ENCODE results near the gene RASGEF1C.
"Not testable (repeated sequence)": the region's sequence is repeated elsewhere in the genome, so short reads cannot be mapped to it uniquely, and the experiment has no call there.

The RASGEF1C gene

DNA sequence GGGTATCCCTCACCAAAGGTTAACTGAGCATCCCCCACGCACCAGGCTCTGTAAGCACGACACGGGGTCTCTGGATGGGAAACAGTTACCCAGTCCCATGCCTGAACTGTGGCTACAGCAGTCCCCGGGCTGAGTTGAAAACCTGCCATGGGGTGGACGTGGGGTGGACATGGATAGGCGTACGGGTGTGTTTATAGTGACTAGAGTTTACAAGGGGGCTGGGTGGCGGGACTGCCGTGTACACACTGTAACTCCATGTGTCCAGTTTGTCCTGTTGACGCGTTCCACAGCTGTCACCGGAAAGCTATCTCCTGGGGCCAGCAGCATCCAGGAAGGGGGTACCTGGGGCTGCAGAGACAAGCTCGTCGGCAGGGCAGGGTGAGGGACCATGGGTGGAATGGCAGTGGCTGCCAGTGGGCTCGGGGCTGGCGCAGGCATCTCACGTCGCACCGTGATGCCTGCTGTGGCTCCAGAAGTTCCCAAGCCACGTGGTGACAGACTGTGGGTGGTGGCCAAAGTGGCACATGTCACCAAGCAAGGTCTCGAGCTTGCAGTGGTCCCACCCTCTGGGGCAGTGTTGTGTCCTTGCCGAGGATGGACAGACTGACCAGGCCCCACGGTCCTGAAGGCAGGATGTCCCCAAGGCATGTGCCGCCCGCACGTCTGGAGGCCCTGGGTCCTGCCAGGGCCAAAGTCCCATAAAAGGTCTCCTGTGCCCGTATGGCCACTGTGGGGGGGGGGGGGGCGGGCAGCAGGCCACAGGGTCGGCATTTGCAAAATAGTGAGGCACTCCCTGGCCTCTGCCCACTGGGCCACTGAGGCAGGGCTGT, 108.2 kb downstream of the RASGEF1C start:
- DNase-seq (ENCODE audit: low read depth in 3 of 3), result no peak

DNA sequence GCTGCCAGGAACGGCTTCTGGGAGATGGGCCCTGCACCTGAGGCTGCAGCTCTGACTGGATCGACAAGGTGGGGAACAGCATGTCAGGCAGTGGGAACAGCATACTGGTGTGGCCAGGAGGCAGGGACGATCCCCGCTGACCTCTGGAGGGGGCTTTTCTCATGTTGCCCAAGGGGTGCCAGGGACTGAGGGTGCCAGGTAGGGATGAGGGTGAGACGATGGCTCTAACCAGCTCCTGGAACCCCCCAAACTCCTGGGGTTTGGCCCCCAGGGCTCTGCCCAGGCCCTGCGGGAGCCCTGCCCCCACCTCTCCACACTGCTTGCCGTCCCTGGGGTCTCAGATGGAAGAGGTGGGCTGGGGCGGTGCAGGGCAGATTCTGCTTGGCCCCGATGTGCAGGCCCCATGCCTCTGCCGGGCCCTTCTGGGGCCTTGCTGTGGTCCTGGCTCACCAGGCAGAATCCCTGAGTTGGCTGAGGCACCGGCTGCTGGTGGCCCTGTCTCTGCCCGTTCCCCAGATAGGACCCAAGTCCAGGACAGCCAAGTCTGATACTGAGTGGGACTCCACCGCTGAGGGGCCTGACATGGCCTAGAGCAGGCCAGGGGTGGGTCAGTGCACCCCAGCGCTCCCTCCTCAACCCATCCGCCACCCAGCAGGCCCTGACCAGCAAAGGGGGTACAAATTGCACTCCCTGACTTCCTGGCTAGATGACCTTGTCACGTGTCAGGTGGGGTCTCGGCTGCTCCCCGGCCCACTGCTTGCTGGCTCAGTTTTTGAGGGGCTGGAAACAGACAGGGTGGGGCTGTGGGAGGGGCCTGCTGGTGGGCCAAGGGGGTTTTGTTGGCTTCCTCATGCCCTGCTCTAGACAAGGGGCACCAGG, 109.0 kb downstream of the RASGEF1C start:
- DNase-seq (ENCODE audit: low read depth in 3 of 3), result no peak

DNA sequence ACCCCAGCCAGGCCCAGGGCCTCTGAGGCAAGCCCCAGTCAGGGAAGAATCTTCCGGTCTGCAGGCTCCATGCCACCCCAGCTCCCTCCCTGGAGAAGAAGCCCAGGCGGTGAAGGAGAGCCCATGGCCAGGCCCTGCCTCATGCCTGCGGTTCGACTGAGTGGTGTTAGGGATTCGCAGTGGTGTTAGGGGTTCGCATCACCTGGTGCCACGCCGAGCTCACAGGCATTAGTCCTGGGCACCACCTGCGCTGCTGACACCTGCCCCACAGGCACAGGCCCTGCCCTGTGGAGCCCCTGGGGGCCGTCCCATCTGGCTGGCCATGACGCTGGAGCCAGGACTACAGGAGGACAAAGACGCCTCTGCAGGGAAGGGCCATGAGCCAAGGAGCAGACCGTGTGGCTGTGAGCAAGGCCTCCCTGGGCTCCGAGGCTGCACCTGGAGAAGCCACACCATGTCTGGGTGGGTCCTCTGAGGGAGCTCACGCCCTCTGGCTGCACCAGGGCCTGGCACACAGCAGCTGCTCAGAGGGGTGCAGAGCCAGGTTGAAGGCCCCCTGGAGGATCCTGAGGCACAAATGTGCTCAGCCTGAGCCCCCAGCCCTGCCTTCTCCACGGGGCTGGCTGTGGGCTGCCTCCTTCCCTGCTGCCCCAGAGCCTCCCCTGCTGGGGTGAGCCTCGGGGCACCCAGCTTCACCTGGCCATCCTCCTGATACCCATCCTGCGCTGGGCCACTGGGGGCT, 109.8 kb downstream of the RASGEF1C start:
- DNase-seq (ENCODE audit: low read depth in 3 of 3), result no peak

DNA sequence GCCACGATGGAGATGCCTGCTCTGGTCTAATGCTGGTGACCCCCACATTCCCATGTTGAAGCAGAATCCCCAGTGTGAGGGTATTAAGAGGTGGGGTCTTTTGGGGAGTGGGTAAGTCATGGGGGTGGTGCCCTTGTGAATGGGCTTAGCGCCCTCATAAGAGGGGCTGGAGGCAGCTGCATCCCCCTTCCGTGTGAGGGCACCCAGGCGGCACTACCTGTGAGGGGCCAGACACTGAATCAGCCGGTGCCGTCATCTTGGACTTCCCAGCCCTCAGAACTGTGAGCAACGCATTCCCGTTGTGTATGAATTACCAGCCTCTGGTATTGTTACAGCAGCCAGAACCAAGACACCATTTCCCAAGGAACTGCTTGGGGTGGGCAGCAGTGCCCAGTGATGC, 110.5 kb downstream of the RASGEF1C start:
- no peak for DNase-seq (ENCODE audit: low read depth in 3 of 3)

DNA sequence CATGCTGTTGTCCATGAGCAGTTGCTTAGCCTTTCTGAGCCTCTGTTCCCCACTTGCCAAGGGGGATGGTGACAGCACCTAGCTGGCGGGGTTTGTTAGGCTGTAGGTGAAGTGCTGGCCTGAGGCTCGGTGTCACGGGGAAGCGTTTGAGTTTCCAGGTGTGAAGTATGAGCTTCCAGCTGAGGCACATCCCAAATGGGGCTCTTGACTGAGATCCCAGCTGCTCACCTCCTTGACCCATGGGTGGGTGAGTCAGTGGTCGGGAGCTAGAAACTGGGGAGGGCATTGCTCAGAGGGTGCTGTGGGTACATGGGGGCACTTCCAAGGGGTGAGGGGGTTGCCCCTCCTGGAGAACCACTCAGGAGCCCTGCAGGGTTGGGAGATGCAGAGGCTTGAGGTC, 111.1 kb downstream of the RASGEF1C start:
- DNase-seq (ENCODE audit: low read depth in 3 of 3), result no peak

DNA sequence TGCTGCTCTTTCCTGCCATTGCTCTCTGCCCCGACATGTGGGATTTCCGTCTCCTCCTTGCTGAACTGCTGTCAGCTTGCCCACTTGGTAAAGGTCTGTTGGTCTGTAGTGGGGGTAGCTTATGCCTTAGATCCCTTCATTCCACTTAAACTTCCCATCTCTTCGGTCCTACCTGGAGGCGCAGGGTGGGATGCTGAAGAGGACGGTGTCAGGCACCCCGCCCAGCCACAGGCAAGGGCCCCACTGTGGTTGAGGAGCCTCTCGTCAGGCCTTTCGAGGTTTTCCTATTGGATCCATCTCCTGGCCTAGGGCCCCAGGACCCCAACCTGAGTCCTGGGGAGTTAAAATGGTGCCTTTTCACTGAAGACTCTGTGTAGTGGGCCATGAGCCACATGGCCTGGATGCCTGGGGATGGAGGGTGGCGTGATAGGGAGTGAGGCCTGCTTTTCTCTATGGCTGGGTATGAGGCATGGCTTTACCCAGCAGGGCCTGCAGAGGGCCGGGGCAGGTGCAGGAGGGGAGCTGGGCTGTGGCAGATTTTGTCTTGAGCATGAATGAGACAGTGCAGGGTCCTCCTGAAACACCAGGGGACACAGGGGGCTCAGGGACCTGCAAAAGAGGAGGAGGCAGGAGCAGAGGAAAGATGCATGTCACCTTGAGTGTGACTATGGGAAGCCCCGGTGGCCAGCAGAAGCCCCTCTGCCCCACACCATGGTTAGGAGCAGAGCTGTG, 111.7 kb downstream of the RASGEF1C start:
- DNase-seq (ENCODE audit: low read depth in 3 of 3), result no peak

DNA sequence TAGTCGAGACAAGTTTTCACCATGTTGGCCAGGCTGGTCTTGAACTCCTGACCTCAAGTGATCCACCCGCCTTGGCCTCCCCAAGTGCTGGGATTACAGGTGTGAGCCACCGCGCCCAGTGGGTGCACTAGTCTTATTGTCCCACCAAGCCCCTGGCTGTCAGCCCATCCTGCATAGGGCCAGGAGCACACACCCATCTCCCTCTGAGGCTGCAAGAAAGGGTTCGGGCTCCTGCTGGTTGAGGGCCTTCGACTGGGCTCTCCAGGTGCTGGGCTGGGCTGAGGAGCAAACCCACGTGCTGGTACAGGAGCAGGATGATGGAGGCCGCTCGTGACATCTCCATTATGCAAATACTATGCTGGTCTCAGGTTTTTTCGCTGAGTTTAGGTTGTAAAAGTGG, 112.4 kb downstream of the RASGEF1C start:
- no peak for DNase-seq (ENCODE audit: low read depth in 3 of 3)

DNA sequence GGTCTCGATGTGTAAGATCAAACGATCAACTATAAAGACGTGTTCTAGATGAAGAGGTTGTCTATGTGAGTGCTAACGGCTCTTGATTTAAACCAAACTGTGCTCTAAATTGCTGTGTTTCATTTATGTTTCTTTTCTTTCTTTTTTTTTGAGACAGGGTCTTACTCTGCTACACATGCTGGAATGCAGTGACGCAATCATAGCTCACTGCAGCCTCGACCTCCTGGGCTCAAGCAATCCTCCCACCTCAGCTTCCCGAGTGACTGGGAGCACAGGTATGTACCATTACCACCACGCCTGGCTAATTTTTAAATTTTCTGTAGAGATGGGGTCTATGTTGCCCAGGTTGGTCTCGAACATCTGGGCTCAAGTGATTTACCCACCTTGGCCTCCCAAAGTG, 113.5 kb downstream of the RASGEF1C start:
- DNase-seq (ENCODE audit: low read depth in 3 of 3), result no peak

DNA sequence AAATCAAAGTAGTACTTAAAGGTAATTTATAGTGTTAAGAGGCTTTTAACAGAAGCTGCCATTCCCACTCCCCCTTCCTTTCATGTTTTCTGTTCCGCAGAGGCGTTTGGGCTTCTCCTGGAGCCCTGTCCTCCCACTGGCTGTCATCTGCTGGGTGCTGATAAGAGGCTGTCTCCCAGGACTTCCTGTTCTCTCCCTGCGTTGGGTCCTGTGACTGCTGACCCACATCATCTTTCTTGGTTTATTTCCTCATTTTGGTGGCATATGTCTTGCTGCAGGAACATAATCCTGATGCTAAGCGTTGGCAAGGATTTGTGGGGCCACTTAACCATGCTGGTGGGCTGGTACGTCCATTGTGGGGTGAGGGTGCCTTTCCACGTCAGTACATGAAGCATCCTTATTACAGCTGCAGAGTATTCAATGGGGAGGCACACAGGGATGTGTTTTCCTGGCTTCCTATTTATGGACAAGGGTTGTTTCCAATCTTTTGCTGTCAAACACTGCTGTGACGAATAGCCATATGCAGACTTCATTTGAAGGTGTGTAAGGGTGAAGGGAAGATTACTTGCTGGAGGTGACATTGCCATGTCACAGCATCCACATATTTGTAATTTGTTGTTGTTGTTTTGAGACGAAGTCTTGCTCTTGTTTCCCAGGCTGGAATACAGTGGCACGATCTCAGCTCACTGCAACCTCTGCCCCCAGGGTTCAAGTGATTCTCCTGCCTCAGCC, 115.2 kb downstream of the RASGEF1C start:
- DNase-seq (ENCODE audit: low read depth in 3 of 3), result no peak

DNA sequence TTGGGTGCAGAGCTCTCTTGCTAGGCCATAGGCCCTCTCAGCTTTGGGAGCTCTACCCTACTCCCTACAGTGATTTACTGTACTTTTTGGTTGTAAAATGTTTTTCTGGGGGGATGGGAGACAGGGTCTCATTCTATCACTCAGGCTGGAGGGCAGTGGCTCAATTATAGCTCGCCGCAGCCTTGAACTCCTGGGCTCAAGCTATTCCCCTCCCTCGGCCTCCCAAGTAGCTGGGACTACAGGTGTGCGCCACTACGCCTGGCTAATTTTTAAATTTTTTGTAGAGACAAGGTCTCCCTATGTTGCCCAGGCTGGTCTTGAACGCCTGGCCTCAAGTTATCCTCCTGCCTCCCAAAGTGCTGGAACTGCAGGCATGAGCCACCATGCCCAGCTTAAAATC, 115.8 kb downstream of the RASGEF1C start:
- DNase-seq (ENCODE audit: low read depth in 3 of 3), result no peak

DNA sequence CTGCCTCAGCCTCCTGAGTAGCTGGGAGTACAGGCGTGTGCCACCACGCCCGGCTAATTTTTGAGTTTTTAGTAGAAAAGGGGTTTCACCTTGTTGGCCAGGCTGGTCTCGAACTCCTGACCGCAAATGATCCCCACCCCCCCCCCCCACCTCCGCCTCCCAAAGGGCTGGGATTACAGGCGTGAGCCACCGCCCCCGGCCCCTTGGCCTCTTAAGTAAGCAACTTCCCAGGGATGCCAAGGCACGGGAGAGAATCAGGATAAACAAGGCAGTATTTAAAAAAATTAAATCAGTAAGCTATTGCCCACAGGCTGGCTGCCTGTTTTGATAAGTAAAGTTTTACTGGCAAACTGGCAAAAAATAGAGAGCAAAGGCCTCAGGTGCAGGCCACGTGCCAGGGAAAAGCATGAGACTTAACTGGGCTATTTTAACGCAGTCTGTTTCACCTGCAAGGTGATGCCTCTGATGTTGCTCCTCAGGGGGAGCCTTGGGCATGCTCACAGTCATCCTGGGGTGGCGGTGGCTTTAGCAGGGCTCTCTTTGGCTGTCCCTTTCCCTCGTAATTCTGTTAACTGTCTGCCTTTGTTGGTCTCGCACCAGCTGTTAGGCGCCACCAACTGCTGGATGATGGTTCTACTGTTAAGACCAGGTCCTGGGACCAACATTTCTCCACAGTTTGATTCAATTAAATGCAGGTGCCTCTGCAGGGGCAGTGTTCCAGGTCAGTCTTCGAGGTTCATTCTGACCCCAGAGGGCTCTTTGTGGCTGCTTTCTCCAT, 118.1 kb downstream of the RASGEF1C start:
- DNase-seq (ENCODE audit: low read depth in 3 of 3), result no peak

DNA sequence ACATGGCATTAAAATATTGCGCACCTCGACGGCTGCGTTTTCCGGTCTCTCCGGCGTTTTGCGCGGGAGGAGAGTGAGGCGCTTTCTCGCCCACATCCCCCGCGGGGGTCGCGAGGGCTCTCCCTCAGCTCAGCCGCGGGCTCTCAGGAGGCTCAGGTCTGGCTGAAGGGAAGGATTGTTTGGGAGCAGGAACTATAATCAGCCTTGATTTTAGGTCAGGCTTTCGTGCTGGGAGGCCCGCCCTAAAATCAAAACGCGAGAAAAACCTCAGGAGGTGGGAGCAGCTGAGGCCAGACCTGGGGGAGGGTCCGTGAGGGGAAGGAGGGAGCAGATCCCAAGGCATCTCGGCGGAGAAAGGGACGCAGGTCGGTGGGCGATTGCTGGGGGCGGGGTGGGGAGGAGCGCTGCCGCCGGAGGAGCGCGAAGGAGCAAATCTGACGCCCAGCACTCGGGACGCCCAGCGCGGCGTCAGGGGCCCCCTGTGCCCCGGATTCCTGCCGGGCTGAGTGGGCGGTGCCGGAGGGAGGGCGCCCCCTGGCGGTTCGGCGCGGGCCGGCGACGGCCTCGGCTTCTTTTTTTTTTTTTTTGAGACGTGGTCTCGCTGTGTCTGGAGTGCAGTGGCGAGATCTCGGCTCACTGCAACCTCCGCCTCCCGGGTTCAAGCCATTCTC, 118.8 kb downstream of the RASGEF1C start:
- DNase-seq (ENCODE audit: low read depth in 3 of 3), result peak; percentile 55 to 72 (median 60)

DNA sequence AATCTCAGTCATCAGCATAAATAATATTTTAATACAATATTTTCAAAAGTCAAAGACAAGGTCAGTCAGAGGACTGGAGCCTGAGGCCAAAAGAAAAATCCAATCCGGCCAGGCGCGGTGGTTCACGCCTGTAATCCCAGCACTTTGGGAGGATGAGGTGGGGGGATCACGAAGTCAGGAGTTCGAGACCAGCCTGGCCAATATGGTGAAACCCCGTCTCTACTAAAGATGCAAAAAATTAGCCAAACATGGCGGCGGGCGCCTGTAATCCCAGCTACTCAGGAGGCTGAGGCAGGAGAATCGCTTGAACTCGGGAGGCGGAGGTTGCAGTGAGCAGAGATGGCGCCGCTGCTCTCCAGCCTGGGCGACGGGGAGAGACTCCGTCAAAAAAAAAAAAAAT, 119.4 kb downstream of the RASGEF1C start:
- DNase-seq (ENCODE audit: low read depth in 3 of 3), result not testable (repeated sequence)

DNA sequence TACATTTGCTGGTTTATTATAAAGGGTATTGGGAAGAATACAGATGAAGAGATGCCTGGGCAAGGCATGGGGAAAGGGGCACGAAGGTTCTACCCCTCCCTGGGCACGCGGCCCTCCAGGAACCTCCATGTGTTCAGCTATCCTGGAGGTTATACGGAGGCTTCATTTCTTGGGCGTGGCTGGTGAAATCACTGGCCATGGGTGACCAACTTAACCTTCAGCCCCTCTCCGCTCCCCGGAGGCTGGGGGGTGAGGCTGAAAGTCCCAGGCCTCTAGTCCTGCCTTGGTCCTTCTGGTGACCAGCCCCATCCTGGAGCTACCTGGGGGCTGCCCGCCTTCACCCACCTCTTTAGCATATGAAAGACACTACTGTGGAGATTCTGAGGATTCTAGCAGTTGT, 120.5 kb downstream of the RASGEF1C start:
- no peak for DNase-seq (ENCODE audit: low read depth in 3 of 3)

DNA sequence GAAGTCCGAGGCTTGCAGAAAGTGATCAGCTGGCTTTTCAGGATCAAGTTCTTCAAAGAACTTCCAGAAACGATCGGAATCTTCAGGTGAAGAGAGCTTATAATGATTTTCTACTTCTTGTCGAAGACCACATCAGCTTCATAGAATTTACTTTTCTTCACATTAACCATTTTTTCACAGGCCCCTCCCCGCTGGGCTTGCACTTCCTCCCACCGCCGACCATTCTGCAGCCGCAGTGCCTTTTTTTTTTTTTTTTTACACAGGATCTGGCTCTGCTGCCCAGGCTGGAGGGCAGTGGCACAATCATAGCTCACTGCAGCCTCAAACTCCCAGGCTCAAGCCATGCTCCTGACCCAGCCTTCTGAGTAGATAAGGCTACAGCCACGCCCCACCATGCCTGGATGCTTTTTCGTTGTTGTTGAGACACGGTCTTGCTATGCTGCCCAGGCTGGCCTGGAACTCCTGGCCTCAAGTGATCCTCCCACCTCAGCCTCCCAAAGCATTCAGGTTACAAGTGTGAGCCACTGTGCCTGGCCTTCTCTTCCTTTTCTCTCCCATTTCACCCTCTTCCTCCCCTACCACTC, 122.1 kb downstream of the RASGEF1C start:
- DNase-seq (ENCODE audit: low read depth in 3 of 3), result no peak

DNA sequence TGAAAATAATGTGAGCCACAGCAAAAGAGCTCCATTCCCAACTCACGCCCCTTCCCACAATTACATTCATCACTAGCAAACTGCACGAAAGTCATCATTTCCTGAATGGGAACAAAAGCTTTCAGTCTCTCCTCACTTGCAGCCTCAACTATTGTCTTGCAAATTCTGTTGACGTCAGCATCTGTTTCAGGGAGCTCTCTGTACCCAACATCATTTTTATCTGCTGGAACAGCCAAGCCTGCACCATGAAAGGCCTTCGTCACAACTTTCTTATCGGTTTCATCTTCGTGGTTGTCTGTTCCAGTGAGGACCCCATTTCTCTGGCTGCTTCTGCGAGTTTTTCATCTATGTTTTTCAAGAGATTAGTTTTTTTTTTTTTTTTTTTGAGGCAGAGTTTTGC, 123.2 kb downstream of the RASGEF1C start:
- DNase-seq (ENCODE audit: low read depth in 3 of 3), result no peak

DNA sequence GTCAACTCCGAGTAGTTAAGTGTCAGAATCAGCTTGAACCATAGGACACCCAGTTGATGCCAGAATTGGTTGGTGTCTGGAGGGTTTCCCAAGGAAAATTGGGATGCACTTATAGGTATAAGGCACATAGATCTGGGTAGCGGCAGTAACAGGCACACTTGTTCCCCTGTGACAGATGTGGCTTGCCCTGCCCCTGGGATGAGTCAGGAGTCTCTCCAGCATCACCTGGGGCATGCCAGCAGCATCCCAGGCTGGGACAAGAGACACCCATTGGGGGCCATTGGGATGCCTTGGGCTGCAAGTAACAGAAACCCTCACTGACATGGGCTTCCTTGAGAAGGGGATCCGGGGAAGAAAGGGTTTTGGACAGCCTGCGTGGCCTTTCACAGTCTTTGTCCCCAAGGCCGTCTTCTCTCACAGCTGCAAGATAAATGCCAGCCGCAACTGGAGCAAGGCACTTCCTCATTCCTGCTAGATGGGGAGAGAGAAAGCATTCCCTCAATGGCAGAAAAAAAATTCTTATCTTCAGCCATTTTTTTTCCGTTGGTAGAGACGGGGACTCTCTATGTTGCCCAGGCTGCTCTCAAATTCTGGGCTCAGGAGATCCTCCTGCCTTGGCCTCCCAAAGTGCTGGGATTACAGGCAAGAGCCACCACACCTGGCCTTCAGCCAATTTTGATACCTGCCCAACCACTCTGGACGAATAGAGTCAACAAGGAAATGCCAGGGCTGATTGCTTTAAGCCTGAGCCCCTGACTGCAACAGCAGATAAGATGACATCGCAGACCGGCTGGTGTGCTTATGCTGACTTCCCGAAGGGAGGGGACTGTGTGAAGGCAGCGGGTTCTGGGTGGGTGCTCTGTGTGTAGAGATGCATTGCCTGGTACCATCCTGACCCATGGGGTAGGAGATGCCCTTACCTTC, 124.1 kb downstream of the RASGEF1C start:
- no peak for DNase-seq (ENCODE audit: low read depth in 3 of 3)

DNA sequence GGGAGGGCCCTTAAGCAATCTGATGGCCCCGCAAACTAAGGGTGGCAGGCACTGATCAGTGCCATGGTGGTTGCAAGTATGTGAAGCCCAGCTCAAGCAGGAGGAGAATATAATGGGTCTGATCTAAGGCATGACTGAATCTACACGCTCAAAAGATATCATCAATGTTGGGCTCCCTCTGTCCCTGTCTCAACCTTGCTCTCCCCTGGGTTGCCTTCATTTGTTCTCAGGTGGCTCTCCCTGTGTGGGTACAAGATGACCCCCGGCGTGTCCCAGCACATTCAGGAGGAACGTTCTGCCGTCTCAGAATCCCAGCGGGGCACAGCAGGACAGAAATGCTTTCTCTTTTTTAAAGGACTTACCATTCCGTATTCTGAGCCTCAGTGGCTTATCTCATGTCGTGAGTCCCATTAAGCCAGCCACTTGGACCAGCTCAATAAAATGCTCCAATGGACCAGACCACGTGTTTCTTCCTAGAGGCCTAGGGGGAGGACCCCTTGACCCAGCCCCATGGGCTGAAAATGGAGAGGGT, 125.4 kb downstream of the RASGEF1C start:
- DNase-seq (ENCODE audit: low read depth in 3 of 3), result no peak

All from stimulated activated CD4-positive, alpha-beta T cell treated with anti-CD3 and anti-CD28 coated beads, TNF-alpha, amount 100 ng/mL, for 24 hours (primary cell).